H9 (cell line): ENCODE data around the gene MUC5B. TPM values are rescaled to one million over a fixed set of nuclear protein-coding genes. Genes with fewer than 3 reads are reported as not detected.

Experiments
- DNase-seq: peaks from one replicate; pipeline ENCODE4 v3.0.0-alpha.2; 2017
- H2AFZ ChIP-seq: one replicate; pipeline ENCODE4 v1.6.1; 2013; ENCODE audit warnings: mild to moderate bottlenecking, low read length, control low read depth, moderate library complexity
- H2AK5ac ChIP-seq: 2 replicates; pipeline ENCODE4 v1.6.1; 2013; ENCODE audit warnings: low read length, control low read depth, mixed read lengths; ENCODE audit not compliant: insufficient read length
- H2BK120ac ChIP-seq: one replicate; pipeline ENCODE4 v1.6.1; 2013; ENCODE audit warnings: low read depth, mild to moderate bottlenecking, low read length, control low read depth, inconsistent platforms; ENCODE audit not compliant: poor library complexity, severe bottlenecking
- H2BK12ac ChIP-seq: 2 replicates; pipeline ENCODE4 v1.6.1; 2013; ENCODE audit warnings: low read length, control low read depth, mixed read lengths, low read depth; ENCODE audit not compliant: insufficient read length
- H2BK15ac ChIP-seq: 2 replicates; pipeline ENCODE4 v1.6.1; 2013; ENCODE audit warnings: low read depth, low read length, control low read depth
- H2BK20ac ChIP-seq: one replicate; pipeline ENCODE4 v1.6.1; 2013; ENCODE audit warnings: low read depth, mild to moderate bottlenecking, low read length, control low read depth, inconsistent platforms; ENCODE audit not compliant: poor library complexity, severe bottlenecking
- H2BK5ac ChIP-seq: 2 replicates; pipeline ENCODE4 v1.6.1; 2013; ENCODE audit warnings: low read length, control low read depth, mixed read lengths; ENCODE audit not compliant: insufficient read length
- H3K14ac ChIP-seq: 2 replicates; pipeline ENCODE4 v1.6.1; 2013; ENCODE audit warnings: low read length, control low read depth; ENCODE audit not compliant: insufficient read depth
- H3K18ac ChIP-seq: 2 replicates; pipeline ENCODE4 v1.6.1; 2013; ENCODE audit warnings: low read depth, mild to moderate bottlenecking, mixed read lengths, low read length, control low read depth; ENCODE audit not compliant: insufficient read length
- H3K23ac ChIP-seq: 2 replicates; pipeline ENCODE4 v1.6.1; 2013; ENCODE audit warnings: low read length, control low read depth, mixed read lengths, low read depth; ENCODE audit not compliant: insufficient read length
- H3K23me2 ChIP-seq: 2 replicates; pipeline ENCODE4 v1.6.1; 2013; ENCODE audit warnings: low read depth, mild to moderate bottlenecking, mixed read lengths, low read length, control low read depth; ENCODE audit not compliant: insufficient read length, poor library complexity, severe bottlenecking
- H3K27ac ChIP-seq: 2 replicates; pipeline ENCODE4 v1.5.1; 2013; ENCODE audit warnings: low read length, control low read depth, mixed read lengths, low read depth; ENCODE audit not compliant: insufficient read length
- H3K27me3 ChIP-seq: 2 replicates; pipeline ENCODE4 v1.6.1; 2013; ENCODE audit warnings: low read length, control low read depth, inconsistent platforms; ENCODE audit not compliant: insufficient read depth
- H3K4ac ChIP-seq: 2 replicates; pipeline ENCODE4 v1.6.1; 2013; ENCODE audit warnings: low read depth, mild to moderate bottlenecking, control low read depth, inconsistent platforms, low read length, moderate library complexity
- H3K4me1 ChIP-seq: 2 replicates; pipeline ENCODE4 v1.6.1; 2013; ENCODE audit warnings: low read length, control low read depth, inconsistent platforms; ENCODE audit not compliant: insufficient read depth
- H3K4me2 ChIP-seq: 2 replicates; pipeline ENCODE4 v1.6.1; 2013; ENCODE audit warnings: low read length, control low read depth, mixed read lengths; ENCODE audit not compliant: insufficient read length, insufficient read depth
- H3K56ac ChIP-seq: 2 replicates; pipeline ENCODE4 v1.6.1; 2013; ENCODE audit warnings: low read depth, mild to moderate bottlenecking, mixed read lengths, low read length, control low read depth; ENCODE audit not compliant: insufficient read length
- H3K79me1 ChIP-seq: 2 replicates; pipeline ENCODE4 v1.6.1; 2013; ENCODE audit warnings: low read depth, mild to moderate bottlenecking, moderate library complexity, low read length, control low read depth, inconsistent platforms; ENCODE audit not compliant: insufficient read depth, poor library complexity, severe bottlenecking
- H3K79me2 ChIP-seq: 2 replicates; pipeline ENCODE4 v1.6.1; 2013; ENCODE audit warnings: low read length, control low read depth, inconsistent platforms; ENCODE audit not compliant: insufficient read depth
- H3K9ac ChIP-seq: 2 replicates; pipeline ENCODE4 v1.6.1; 2013; ENCODE audit warnings: low read length, control low read depth, mixed read lengths; ENCODE audit not compliant: insufficient read length; ENCODE audit errors: extremely low read depth
- H3K9me3 ChIP-seq: one replicate; pipeline ENCODE4 v1.6.1; 2013; ENCODE audit warnings: low read depth, low read length, inconsistent platforms; ENCODE audit not compliant: control insufficient read depth
- H3T11ph ChIP-seq: one replicate; pipeline ENCODE4 v1.6.1; 2013; ENCODE audit warnings: mild to moderate bottlenecking, low read length, control low read depth, inconsistent platforms
- H4K20me1 ChIP-seq: one replicate; pipeline ENCODE4 v1.6.1; 2013; ENCODE audit not compliant: control insufficient read depth, insufficient read length, insufficient read depth
- H4K5ac ChIP-seq: 2 replicates; pipeline ENCODE4 v1.6.1; 2013; ENCODE audit warnings: low read depth, mild to moderate bottlenecking, mixed read lengths, low read length, control low read depth; ENCODE audit not compliant: insufficient read length
- H4K8ac ChIP-seq: replicated peaks from 2 replicates; pipeline ENCODE4 v1.6.1; 2013; ENCODE audit warnings: low read length, control low read depth, mixed read lengths, low read depth; ENCODE audit not compliant: insufficient read length
- H4K91ac ChIP-seq: 2 replicates; pipeline ENCODE4 v1.6.1; 2013; ENCODE audit warnings: low read depth, mild to moderate bottlenecking, moderate library complexity, mixed read lengths, low read length, control low read depth; ENCODE audit not compliant: insufficient read length
- H3K27ac Mint-ChIP-seq, 3 experiments: 2 replicates in 2 of 3; 3 replicates in 1 of 3; pipeline ENCODE4 v1.8.0; 2020 to 2021; ENCODE audit warnings: mixed read lengths in 3 of 3, mild to moderate bottlenecking in 1 of 3, moderate library complexity in 1 of 3
- H3K27me3 Mint-ChIP-seq: 2 replicates; pipeline ENCODE4 v1.8.0; 2021; ENCODE audit warnings: low read depth, mild to moderate bottlenecking, moderate library complexity, mixed read lengths
- H3K36me3 Mint-ChIP-seq, 3 experiments: 2 replicates in 2 of 3; 3 replicates in 1 of 3; pipeline ENCODE4 v1.8.0; 2020 to 2021; ENCODE audit warnings: low read depth in 3 of 3, mixed read lengths in 3 of 3; ENCODE audit not compliant: insufficient read depth in 1 of 3
- H3K4me1 Mint-ChIP-seq, 2 experiments: 2 replicates each; pipeline ENCODE4 v1.8.0; 2020; ENCODE audit warnings: mixed read lengths in 2 of 2
- H3K4me3 Mint-ChIP-seq, 2 experiments: 2 replicates in 1 of 2; 3 replicates in 1 of 2; pipeline ENCODE4 v1.8.0; 2020 to 2021; ENCODE audit warnings: mild to moderate bottlenecking in 2 of 2, mixed read lengths in 2 of 2, moderate library complexity in 1 of 2
- H3K9me3 Mint-ChIP-seq, 2 experiments: 2 replicates in 1 of 2; 3 replicates in 1 of 2; pipeline ENCODE4 v1.8.0; 2020; ENCODE audit warnings: mild to moderate bottlenecking in 2 of 2, mixed read lengths in 2 of 2, moderate library complexity in 1 of 2
- CTCF ChIP-seq: fragments of 200-600 bp; sonication (generic); conservative IDR thresholded peaks from 3 replicates; pipeline ENCODE4 v1.8.0; 2021; ENCODE audit warnings: antibody characterized with exemption, mild to moderate bottlenecking
- WGBS: extraction: QIAGEN DNeasy Blood & Tissue Kit; methylation state at CpG from one replicate; pipeline ENCODE4 v1.1.7; 2013; ENCODE audit warnings: missing lambda C conversion rate, low lambda C conversion rate, mixed read lengths; ENCODE audit not compliant: insufficient read length; ENCODE audit errors: extremely low coverage; 5-methylcytosine and 5-hydroxymethylcytosine counted together
- total RNA-seq: library from RNA; stranded (reverse); gene quantifications from 2 replicates; pipeline ENCODE4 v1.2.1, GENCODE V29; 2021

The MUC5B gene
- total RNA-seq, 1 experiment from 2014 or later, result not detected

- no peak for DNase-seq
- no peak overlapping the region for H2BK12ac ChIP-seq
Measured at GRCh38 chr11:1270476-1270875, 47.6 kb downstream of the MUC5B start.

More at GRCh38 chr11:1270476-1270875, 47.6 kb downstream of the MUC5B start:
- WGBS, result no CpG with 5 or more reads among the region's 10 CpGs
- Histone ChIP-seq H4K8ac (no peak overlapping the region), H3K79me1 (no peaks in the 10 kb centered on the region), H3K4me1 (no peaks in the 10 kb centered on the region), H3K27ac (no peak overlapping the region), H3K23me2 (no peaks in the 10 kb centered on the region), H3K18ac (no peak overlapping the region), H3K14ac (no peak overlapping the region), H2BK5ac (no peak overlapping the region), H3K27me3 (no peaks in the 10 kb centered on the region), H3K4ac (no peak overlapping the region), H2AK5ac (no peak overlapping the region), H3K79me2 (no peaks in the 10 kb centered on the region), H4K91ac (no peak overlapping the region), H2BK15ac (no peak overlapping the region), H3K9me3 (no peaks in the 10 kb centered on the region), H3K4me2 (no peak overlapping the region), H3T11ph (no peak overlapping the region), H4K5ac (no peak overlapping the region), H2BK20ac (no peak overlapping the region), H2BK120ac (no peak overlapping the region), H3K23ac (no peak overlapping the region), H3K56ac (no peak overlapping the region), H2AFZ (no peak overlapping the region), H3K9ac (no peak overlapping the region), H4K20me1 (no peaks in the 10 kb centered on the region)
- Mint-ChIP-seq H3K27ac (no peak overlapping the region; a peak in 1 of 7 replicates), H3K36me3 (peaks cover 5 to 17% (median 5%) of the 10 kb centered on the region in 3 experiments; a peak in 5 of 7 replicates), H3K4me3 (no peak overlapping the region), H3K9me3 (peaks cover 7 to 10% of the 10 kb centered on the region in 2 experiments), H3K4me1 (peaks cover 2 to 3% of the 10 kb centered on the region in 2 experiments; a peak in 2 of 4 replicates), H3K27me3 (peaks cover 3% of the 10 kb centered on the region; the same call in 1 of the 2 replicates)
- TF ChIP-seq CTCF, result no peak
